PC-9 (cell line): ENCODE results near the gene VAV3. TPM values are rescaled to one million over a fixed set of nuclear protein-coding genes. Genes with fewer than 3 reads are reported as not detected.

Source experiments
- BruUV-seq: library from RNA; stranded (reverse); fragments of 400-500 nt; replicated peaks from 2 replicates; lab custom pipeline; 2021; lab: Mats Ljungman, UMichigan
- CTCF ChIA-PET: fragments of 300-600 bp; sonication (Branson Sonifier 250); formaldehyde crosslinking; loops from one replicate; lab custom pipeline; 2022; ENCODE audit warnings: antibody characterized with exemption; lab: Charles Lee
- POLR2A ChIA-PET: fragments of 300-600 bp; sonication (Branson Sonifier 250); formaldehyde crosslinking; loops from one replicate; lab custom pipeline; 2022; ENCODE audit warnings: antibody characterized with exemption; ENCODE audit not compliant: unreplicated experiment; lab: Charles Lee
- DNase-seq, 2 experiments: peaks; one replicate each; pipeline versions ENCODE4 v3.0.0 to v3.0.0-alpha.2; 2015 to 2022; ENCODE audit warnings: mixed read lengths in 1 of 2
- H2AFZ ChIP-seq: fragments of 200-600 bp; sonication (generic); 2 replicates; pipeline ENCODE4 v1.8.1; 2017; ENCODE audit warnings: antibody characterized with exemption
- H3F3A ChIP-seq: fragments of 200-600 bp; sonication (generic); 2 replicates; pipeline ENCODE4 v1.8.1; 2017; ENCODE audit warnings: antibody characterized with exemption, mild to moderate bottlenecking, low read depth; ENCODE audit not compliant: insufficient read depth
- H3K27ac ChIP-seq: fragments of 200-600 bp; sonication (generic); 2 replicates; pipeline ENCODE4 v1.6.1; 2016; ENCODE audit warnings: mixed run types
- H3K27me3 ChIP-seq: fragments of 200-600 bp; sonication (generic); 2 replicates; pipeline ENCODE4 v1.6.1; 2016; ENCODE audit warnings: low read depth, mixed run types; ENCODE audit not compliant: insufficient read depth
- H3K36me3 ChIP-seq: fragments of 200-600 bp; sonication (generic); 2 replicates; pipeline ENCODE4 v1.6.1; 2016; ENCODE audit warnings: low read depth, mixed run types
- H3K4me1 ChIP-seq: fragments of 200-600 bp; sonication (generic); replicated peaks from 2 replicates; pipeline ENCODE4 v1.6.1; 2016; ENCODE audit warnings: mixed run types; ENCODE audit not compliant: insufficient read depth
- H3K4me2 ChIP-seq: fragments of 200-600 bp; sonication (generic); 2 replicates; pipeline ENCODE4 v1.6.1; 2017; ENCODE audit warnings: mixed run types
- H3K4me3 ChIP-seq: fragments of 200-600 bp; sonication (generic); 2 replicates; pipeline ENCODE4 v1.6.1; 2016; ENCODE audit warnings: mixed run types
- H3K79me2 ChIP-seq: fragments of 200-600 bp; sonication (generic); 2 replicates; pipeline ENCODE4 v1.6.1; 2017; ENCODE audit warnings: low read depth, mixed run types
- H3K9me2 ChIP-seq: fragments of 200-600 bp; sonication (generic); 2 replicates; pipeline ENCODE4 v1.8.1; 2017; ENCODE audit warnings: mild to moderate bottlenecking; ENCODE audit not compliant: insufficient read depth
- H3K9me3 ChIP-seq: fragments of 200-600 bp; sonication (generic); 2 replicates; pipeline ENCODE4 v1.8.1; 2016; ENCODE audit warnings: low read depth; ENCODE audit not compliant: insufficient read depth
- H4K20me1 ChIP-seq: fragments of 200-600 bp; sonication (generic); 2 replicates; pipeline ENCODE4 v1.8.1; 2017; ENCODE audit not compliant: insufficient read depth
- EZH2 ChIP-seq: fragments of 200-600 bp; sonication (generic); IDR thresholded peaks from 2 replicates; pipeline ENCODE4 v1.8.0; 2017; ENCODE audit warnings: antibody characterized with exemption, low read depth
- intact Hi-C: fragments of 100-400 bp; cut with micrococcal nuclease; formaldehyde crosslinking; loops from one replicate; pipeline ENCODE4 v1.10.0; 2022; ENCODE audit not compliant: unreplicated experiment
- total RNA-seq: library from RNA; stranded (reverse); gene quantifications from 2 replicates; pipeline ENCODE4 v1.2.3, GENCODE V29; 2021
- TF ChIP-seq, protein P1 (sequence below): fragments of 200-600 bp; sonication (generic); conservative IDR thresholded peaks from 2 replicates; pipeline ENCODE4 v1.6.1; 2017; ENCODE audit warnings: mixed run types, antibody characterized with exemption, mild to moderate bottlenecking, moderate library complexity

The VAV3 gene
- total RNA-seq, 1 experiment from 2014 or later, result 1.7 TPM

- H3K27ac ChIP-seq, result no peak overlapping the region
- ChIA-PET CTCF (no interaction called here), POLR2A (no interaction called here)
- DNase-seq, result no peak
- no peaks in the 10 kb centered on the region for H3K36me3 ChIP-seq
- H3K9me2 ChIP-seq, result no peaks in the 10 kb centered on the region
- BruUV-seq, result no TSS peak
- H4K20me1 ChIP-seq, result no peaks in the 10 kb centered on the region
- TF ChIP-seq, protein P1, sequence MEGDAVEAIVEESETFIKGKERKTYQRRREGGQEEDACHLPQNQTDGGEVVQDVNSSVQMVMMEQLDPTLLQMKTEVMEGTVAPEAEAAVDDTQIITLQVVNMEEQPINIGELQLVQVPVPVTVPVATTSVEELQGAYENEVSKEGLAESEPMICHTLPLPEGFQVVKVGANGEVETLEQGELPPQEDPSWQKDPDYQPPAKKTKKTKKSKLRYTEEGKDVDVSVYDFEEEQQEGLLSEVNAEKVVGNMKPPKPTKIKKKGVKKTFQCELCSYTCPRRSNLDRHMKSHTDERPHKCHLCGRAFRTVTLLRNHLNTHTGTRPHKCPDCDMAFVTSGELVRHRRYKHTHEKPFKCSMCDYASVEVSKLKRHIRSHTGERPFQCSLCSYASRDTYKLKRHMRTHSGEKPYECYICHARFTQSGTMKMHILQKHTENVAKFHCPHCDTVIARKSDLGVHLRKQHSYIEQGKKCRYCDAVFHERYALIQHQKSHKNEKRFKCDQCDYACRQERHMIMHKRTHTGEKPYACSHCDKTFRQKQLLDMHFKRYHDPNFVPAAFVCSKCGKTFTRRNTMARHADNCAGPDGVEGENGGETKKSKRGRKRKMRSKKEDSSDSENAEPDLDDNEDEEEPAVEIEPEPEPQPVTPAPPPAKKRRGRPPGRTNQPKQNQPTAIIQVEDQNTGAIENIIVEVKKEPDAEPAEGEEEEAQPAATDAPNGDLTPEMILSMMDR, result no peak
- TF ChIP-seq EZH2, result no peak
- no peaks in the 10 kb centered on the region for H3K9me3 ChIP-seq
- no peak overlapping the region for H3K4me3 ChIP-seq
- H3K27me3 ChIP-seq, result no peaks in the 10 kb centered on the region
- no peak overlapping the region for H2AFZ ChIP-seq
- H3K79me2 ChIP-seq, result no peaks in the 10 kb centered on the region
- intact Hi-C loops, result no loop called here
- H3K4me2 ChIP-seq, result no peak overlapping the region
- no peaks in the 10 kb centered on the region for H3F3A ChIP-seq
- peaks cover 10% of the 10 kb centered on the region for H3K4me1 ChIP-seq
These were observed 187.3 kb downstream of the VAV3 start for GRCh38 chr1:107777664-107778047.

GRCh38 chr1:107776900-107777663 is 187.9 kb downstream of the VAV3 start:
- Histone ChIP-seq H3K4me2 (no peak overlapping the region), H3K9me2 (no peaks in the 10 kb centered on the region), H3K4me3 (no peak overlapping the region), H3K27me3 (no peaks in the 10 kb centered on the region), H3K27ac (no peak overlapping the region), H4K20me1 (no peaks in the 10 kb centered on the region), H3K36me3 (no peaks in the 10 kb centered on the region), H2AFZ (no peak overlapping the region), H3K9me3 (no peaks in the 10 kb centered on the region), H3F3A (no peaks in the 10 kb centered on the region), H3K79me2 (no peaks in the 10 kb centered on the region), H3K4me1 (peaks cover 10% of the 10 kb centered on the region)
- intact Hi-C loops, result no loop called here
- no peak for DNase-seq
- CTCF ChIA-PET, result no interaction called here
- no TSS peak for BruUV-seq
- no peak for TF ChIP-seq EZH2
- TF ChIP-seq, protein P1, result no peak
- POLR2A ChIA-PET, result no interaction called here

- TF ChIP-seq EZH2, result no peak
- TF ChIP-seq, protein P1, result no peak
- ChIA-PET CTCF (interaction anchor here (0.6 kb wide), 1 partner anchor 1273 kb away, joined by 3 read pairs; no protein-coding TSS in a partner anchor), POLR2A (no interaction called here)
- Histone ChIP-seq H4K20me1 (no peaks in the 10 kb centered on the region), H3K27ac (no peak overlapping the region), H3F3A (no peaks in the 10 kb centered on the region), H3K27me3 (no peaks in the 10 kb centered on the region), H2AFZ (no peak overlapping the region), H3K36me3 (no peaks in the 10 kb centered on the region), H3K9me2 (0 out of 2 replicates have a peak, but pooled peaks cover 6% of the 10 kb centered on the region), H3K4me1 (no peaks in the 10 kb centered on the region), H3K4me3 (no peak overlapping the region), H3K9me3 (no peaks in the 10 kb centered on the region), H3K79me2 (no peaks in the 10 kb centered on the region), H3K4me2 (no peak overlapping the region)
- intact Hi-C loops, result no loop called here
- no peak for DNase-seq
- no TSS peak for BruUV-seq
These were observed 193.6 kb downstream of the VAV3 start for GRCh38 chr1:107771377-107771776.
